ENCODE results near the gene TNFSF10. TPM values are rescaled to one million over a fixed set of nuclear protein-coding genes. Genes with fewer than 3 reads are reported as not detected.
A peak's percentile ranks its signal among the peaks of the same experiment; 100 is the strongest.
"Not testable (repeated sequence)": the region's sequence is repeated elsewhere in the genome, so short reads cannot be mapped to it uniquely, and the experiment has no call there.

The TNFSF10 gene
- 17.0 TPM for polyA plus RNA-seq (2013, experiment 1 of 2)
- 15.7 TPM for polyA plus RNA-seq (2013, experiment 2 of 2)

- 63 to 68% methylated on average over 5 to 6 of the region's 9 CpGs for WGBS, 2 experiments (ENCODE audit: insufficient coverage in 2 of 2)
- Histone ChIP-seq H3K9me3 (ENCODE audit: control insufficient read depth, low read length) (no peaks in the 10 kb centered on the region), H3K4me1 (ENCODE audit: control insufficient read depth, insufficient read depth, low read length, poor library complexity, severe bottlenecking) (no peaks in the 10 kb centered on the region), H3K4me3 (ENCODE audit: extremely low read depth, insufficient read depth, low read length, poor library complexity, severe bottlenecking) (peak within 1 kb of the TSS; percentile 1), H3K36me3 (ENCODE audit: control insufficient read depth, insufficient read depth, low read length) (no peaks in the 10 kb centered on the region), H3K27ac (ENCODE audit: low read depth, low read length, severe bottlenecking) (no peak within 1 kb of the TSS)
Observed at GRCh38 chr3:172522871-172523818, at the start of gene TNFSF10. Gene TNFSF10 (minus strand): TSS chr3:172523430. CDS start chr3:172523384, 46 bp downstream.

GRCh38 chr3:172569128-172570008 is 46.1 kb upstream of the TNFSF10 start:
- Histone ChIP-seq H3K4me1 (ENCODE audit: control insufficient read depth, insufficient read depth, low read length, poor library complexity, severe bottlenecking) (no peaks in the 10 kb centered on the region), H3K36me3 (ENCODE audit: control insufficient read depth, insufficient read depth, low read length) (no peaks in the 10 kb centered on the region), H3K9me3 (ENCODE audit: control insufficient read depth, low read length) (no peaks in the 10 kb centered on the region), H3K27ac (ENCODE audit: low read depth, low read length, severe bottlenecking) (no peak overlapping the region), H3K4me3 (ENCODE audit: extremely low read depth, insufficient read depth, low read length, poor library complexity, severe bottlenecking) (no peak overlapping the region)
- 83 to 93% methylated on average over 1 to 2 of the region's 4 CpGs for WGBS, 2 experiments (ENCODE audit: insufficient coverage in 2 of 2)

GRCh38 chr3:172568701-172569100 is 45.5 kb upstream of the TNFSF10 start:
- WGBS, 2 experiments (ENCODE audit: insufficient coverage in 2 of 2) = no CpG with 5 or more reads among the region's 2 CpGs
- Histone ChIP-seq H3K4me3 (ENCODE audit: extremely low read depth, insufficient read depth, low read length, poor library complexity, severe bottlenecking) (no peak overlapping the region), H3K27ac (ENCODE audit: low read depth, low read length, severe bottlenecking) (no peak overlapping the region), H3K36me3 (ENCODE audit: control insufficient read depth, insufficient read depth, low read length) (no peaks in the 10 kb centered on the region), H3K4me1 (ENCODE audit: control insufficient read depth, insufficient read depth, low read length, poor library complexity, severe bottlenecking) (no peaks in the 10 kb centered on the region), H3K9me3 (ENCODE audit: control insufficient read depth, low read length) (no peaks in the 10 kb centered on the region)

- not testable (repeated sequence) for H3K4me1 ChIP-seq (ENCODE audit: control insufficient read depth, insufficient read depth, low read length, poor library complexity, severe bottlenecking); H3K4me3 ChIP-seq (ENCODE audit: extremely low read depth, insufficient read depth, low read length, poor library complexity, severe bottlenecking); H3K27ac ChIP-seq (ENCODE audit: low read depth, low read length, severe bottlenecking); H3K36me3 ChIP-seq (ENCODE audit: control insufficient read depth, insufficient read depth, low read length); H3K9me3 ChIP-seq (ENCODE audit: control insufficient read depth, low read length)
- no CpG with 5 or more reads among the region's 2 CpGs for WGBS, 2 experiments (ENCODE audit: insufficient coverage in 2 of 2)
Observed at GRCh38 chr3:172566785-172567184, 43.6 kb upstream of the TNFSF10 start.

DNA sequence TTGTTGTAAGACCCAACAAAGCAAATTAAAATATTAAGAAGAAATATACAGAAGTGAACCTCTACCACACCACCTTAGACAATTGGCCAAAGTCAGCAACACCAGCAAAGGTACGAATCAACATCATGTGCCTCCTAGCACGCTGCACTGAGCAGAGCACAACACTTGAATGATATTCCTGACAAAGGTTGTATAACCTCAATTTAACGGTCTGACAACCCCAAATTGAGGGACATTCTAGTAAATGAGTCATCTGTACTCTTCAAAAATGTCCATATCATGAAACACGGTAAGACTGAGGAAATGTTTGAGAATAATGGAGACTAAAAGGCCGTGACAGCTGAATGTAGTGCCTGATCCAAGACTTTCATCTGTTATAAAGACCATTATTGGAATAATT is 41.3 kb upstream of the TNFSF10 start:
- 93 to 95% methylated on average over 2 to 5 of the region's 5 CpGs for WGBS, 2 experiments (ENCODE audit: insufficient coverage in 2 of 2)
- H3K4me1 ChIP-seq (ENCODE audit: control insufficient read depth, insufficient read depth, low read length, poor library complexity, severe bottlenecking) = peaks cover 7% of the 10 kb centered on the region
- H3K9me3 ChIP-seq (ENCODE audit: control insufficient read depth, low read length) = no peaks in the 10 kb centered on the region
- no peaks in the 10 kb centered on the region for H3K36me3 ChIP-seq (ENCODE audit: control insufficient read depth, insufficient read depth, low read length)
- H3K27ac ChIP-seq (ENCODE audit: low read depth, low read length, severe bottlenecking) = no peak overlapping the region
- H3K4me3 ChIP-seq (ENCODE audit: extremely low read depth, insufficient read depth, low read length, poor library complexity, severe bottlenecking) = no peak overlapping the region

DNA sequence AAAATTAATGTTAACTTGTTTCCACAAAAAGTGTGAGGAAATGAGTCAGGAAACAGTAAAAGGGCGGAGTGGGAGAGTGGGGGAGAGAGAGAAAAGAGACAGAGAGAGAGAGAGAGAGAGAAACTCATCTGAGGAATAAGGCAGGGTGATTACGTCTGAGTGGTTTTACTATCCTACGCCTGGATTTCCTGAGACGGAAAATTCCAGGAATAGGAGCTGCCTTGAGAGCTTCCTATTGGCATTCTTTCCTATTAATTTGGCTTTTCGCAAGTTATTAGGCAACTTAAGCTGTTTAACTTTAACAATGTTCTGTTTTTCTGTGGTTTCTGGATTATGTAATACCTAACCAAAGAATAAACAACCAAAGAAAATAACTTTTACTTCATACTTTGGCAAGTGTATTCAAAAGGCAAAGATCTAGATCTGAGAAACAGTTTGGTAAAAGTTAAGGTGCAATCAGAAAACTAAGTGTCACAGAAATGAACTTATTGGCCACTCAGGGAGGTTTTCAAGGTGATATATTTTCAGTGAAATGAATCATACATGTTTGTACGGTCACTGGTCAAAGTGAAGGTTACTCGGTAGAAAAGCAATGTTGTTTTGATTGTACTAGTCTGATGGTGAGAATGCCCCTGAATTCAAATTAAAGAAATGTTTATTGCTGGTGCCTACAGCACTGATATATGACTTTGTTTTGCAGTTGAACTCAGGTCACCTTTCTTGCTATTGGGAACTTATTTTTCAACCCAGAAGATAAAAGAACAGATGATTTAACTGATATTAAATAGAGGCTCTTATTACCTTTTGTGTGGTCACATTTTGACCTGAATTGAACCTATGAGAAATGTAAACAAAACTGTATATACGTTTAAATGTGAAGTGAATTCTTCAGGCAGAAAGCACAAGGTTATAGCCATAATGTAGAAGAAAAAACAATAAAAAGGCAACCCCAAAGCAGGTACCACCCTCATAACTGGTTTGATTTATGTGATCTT is 39.9 kb upstream of the TNFSF10 start:
- Histone ChIP-seq H3K4me3 (ENCODE audit: extremely low read depth, insufficient read depth, low read length, poor library complexity, severe bottlenecking) (no peak overlapping the region), H3K4me1 (ENCODE audit: control insufficient read depth, insufficient read depth, low read length, poor library complexity, severe bottlenecking) (peaks cover 7% of the 10 kb centered on the region), H3K9me3 (ENCODE audit: control insufficient read depth, low read length) (no peaks in the 10 kb centered on the region), H3K36me3 (ENCODE audit: control insufficient read depth, insufficient read depth, low read length) (no peaks in the 10 kb centered on the region), H3K27ac (ENCODE audit: low read depth, low read length, severe bottlenecking) (no peak overlapping the region)
- WGBS, 2 experiments (ENCODE audit: insufficient coverage in 2 of 2) = 75 to 82% methylated on average over 6 to 7 of the region's 8 CpGs

- 88 to 98% methylated on average over 6 of the region's 12 CpGs for WGBS, 2 experiments (ENCODE audit: insufficient coverage in 2 of 2)
- Histone ChIP-seq H3K4me3 (ENCODE audit: extremely low read depth, insufficient read depth, low read length, poor library complexity, severe bottlenecking) (no peak overlapping the region), H3K36me3 (ENCODE audit: control insufficient read depth, insufficient read depth, low read length) (no peaks in the 10 kb centered on the region), H3K4me1 (ENCODE audit: control insufficient read depth, insufficient read depth, low read length, poor library complexity, severe bottlenecking) (peaks cover 7% of the 10 kb centered on the region), H3K27ac (ENCODE audit: low read depth, low read length, severe bottlenecking) (no peak overlapping the region), H3K9me3 (ENCODE audit: control insufficient read depth, low read length) (no peaks in the 10 kb centered on the region)
Observed at GRCh38 chr3:172561897-172562640, 38.8 kb upstream of the TNFSF10 start.

- H3K36me3 ChIP-seq (ENCODE audit: control insufficient read depth, insufficient read depth, low read length) = no peaks in the 10 kb centered on the region
- no peak overlapping the region for H3K27ac ChIP-seq (ENCODE audit: low read depth, low read length, severe bottlenecking)
- no CpG with 5 or more reads among the region's 1 CpG for WGBS, 2 experiments (ENCODE audit: insufficient coverage in 2 of 2)
- H3K4me1 ChIP-seq (ENCODE audit: control insufficient read depth, insufficient read depth, low read length, poor library complexity, severe bottlenecking) = peaks cover 7% of the 10 kb centered on the region
- no peaks in the 10 kb centered on the region for H3K9me3 ChIP-seq (ENCODE audit: control insufficient read depth, low read length)
- H3K4me3 ChIP-seq (ENCODE audit: extremely low read depth, insufficient read depth, low read length, poor library complexity, severe bottlenecking) = no peak overlapping the region
Observed at GRCh38 chr3:172560586-172560985, 37.4 kb upstream of the TNFSF10 start.

- WGBS, 2 experiments (ENCODE audit: insufficient coverage in 2 of 2) = 93 to 94% methylated on average over 3 to 4 of the region's 4 CpGs
- Histone ChIP-seq H3K4me1 (ENCODE audit: control insufficient read depth, insufficient read depth, low read length, poor library complexity, severe bottlenecking) (peaks cover 7% of the 10 kb centered on the region), H3K36me3 (ENCODE audit: control insufficient read depth, insufficient read depth, low read length) (no peaks in the 10 kb centered on the region), H3K27ac (ENCODE audit: low read depth, low read length, severe bottlenecking) (no peak overlapping the region), H3K9me3 (ENCODE audit: control insufficient read depth, low read length) (no peaks in the 10 kb centered on the region), H3K4me3 (ENCODE audit: extremely low read depth, insufficient read depth, low read length, poor library complexity, severe bottlenecking) (no peak overlapping the region)
Observed at GRCh38 chr3:172560026-172560425, 36.8 kb upstream of the TNFSF10 start.
